Measurements from ENCODE around the gene BPIFA2. TPM values are rescaled to one million over a fixed set of nuclear protein-coding genes. Genes with fewer than 3 reads are reported as not detected.
"Not testable (repeated sequence)": the region's sequence is repeated elsewhere in the genome, so short reads cannot be mapped to it uniquely, and the experiment has no call there.

The BPIFA2 gene, protein sequence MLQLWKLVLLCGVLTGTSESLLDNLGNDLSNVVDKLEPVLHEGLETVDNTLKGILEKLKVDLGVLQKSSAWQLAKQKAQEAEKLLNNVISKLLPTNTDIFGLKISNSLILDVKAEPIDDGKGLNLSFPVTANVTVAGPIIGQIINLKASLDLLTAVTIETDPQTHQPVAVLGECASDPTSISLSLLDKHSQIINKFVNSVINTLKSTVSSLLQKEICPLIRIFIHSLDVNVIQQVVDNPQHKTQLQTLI
- polyA plus RNA-seq (2013, experiment 1 of 2): not detected
- not detected for polyA plus RNA-seq (2013, experiment 2 of 2)

DNA sequence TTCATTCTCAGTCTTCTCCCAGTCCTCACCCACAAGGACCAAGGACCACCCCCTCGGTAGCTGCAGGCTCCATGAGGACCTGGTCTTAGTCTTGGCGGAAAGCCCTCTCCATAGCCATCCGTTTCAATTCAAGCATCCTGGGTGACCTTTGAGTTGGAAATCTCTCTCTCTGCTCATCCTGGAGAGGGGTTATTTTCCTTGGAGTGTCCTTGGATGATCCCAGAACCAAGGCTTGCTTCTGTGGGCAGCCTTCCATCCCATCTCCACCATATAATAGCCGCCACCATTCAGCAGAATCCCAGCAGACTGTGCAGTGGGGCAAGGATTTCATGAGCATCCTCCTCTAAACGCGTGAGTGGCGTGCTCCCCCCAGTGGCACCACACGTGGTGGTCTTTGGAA, at the start of gene BPIFA2:
Gene BPIFA2, plus strand, starts transcription at position 301 of the 400 bp plus-strand sequence. CDS start 987 bp downstream, outside the sequence.
- no peak within 1 kb of the TSS for H3K9ac ChIP-seq (ENCODE audit: low read depth, low read length)
- 87% methylated on average over 8 of the region's 8 CpGs for WGBS
- H3K27ac ChIP-seq (ENCODE audit: low read depth, low read length): no peak within 1 kb of the TSS
- H3K9me3 ChIP-seq (ENCODE audit: insufficient read depth, low read depth, low read length): peaks cover 13% of the 10 kb centered on the region
- no peaks in the 10 kb centered on the region for H3K4me1 ChIP-seq (ENCODE audit: insufficient read depth, low read length)
- H3K4me3 ChIP-seq (ENCODE audit: low read length): no peak within 1 kb of the TSS
- H3K36me3 ChIP-seq (ENCODE audit: insufficient read depth, low read length): no peaks in the 10 kb centered on the region
- no peaks in the 10 kb centered on the region for H3K27me3 ChIP-seq (ENCODE audit: insufficient read depth, low read length)

DNA sequence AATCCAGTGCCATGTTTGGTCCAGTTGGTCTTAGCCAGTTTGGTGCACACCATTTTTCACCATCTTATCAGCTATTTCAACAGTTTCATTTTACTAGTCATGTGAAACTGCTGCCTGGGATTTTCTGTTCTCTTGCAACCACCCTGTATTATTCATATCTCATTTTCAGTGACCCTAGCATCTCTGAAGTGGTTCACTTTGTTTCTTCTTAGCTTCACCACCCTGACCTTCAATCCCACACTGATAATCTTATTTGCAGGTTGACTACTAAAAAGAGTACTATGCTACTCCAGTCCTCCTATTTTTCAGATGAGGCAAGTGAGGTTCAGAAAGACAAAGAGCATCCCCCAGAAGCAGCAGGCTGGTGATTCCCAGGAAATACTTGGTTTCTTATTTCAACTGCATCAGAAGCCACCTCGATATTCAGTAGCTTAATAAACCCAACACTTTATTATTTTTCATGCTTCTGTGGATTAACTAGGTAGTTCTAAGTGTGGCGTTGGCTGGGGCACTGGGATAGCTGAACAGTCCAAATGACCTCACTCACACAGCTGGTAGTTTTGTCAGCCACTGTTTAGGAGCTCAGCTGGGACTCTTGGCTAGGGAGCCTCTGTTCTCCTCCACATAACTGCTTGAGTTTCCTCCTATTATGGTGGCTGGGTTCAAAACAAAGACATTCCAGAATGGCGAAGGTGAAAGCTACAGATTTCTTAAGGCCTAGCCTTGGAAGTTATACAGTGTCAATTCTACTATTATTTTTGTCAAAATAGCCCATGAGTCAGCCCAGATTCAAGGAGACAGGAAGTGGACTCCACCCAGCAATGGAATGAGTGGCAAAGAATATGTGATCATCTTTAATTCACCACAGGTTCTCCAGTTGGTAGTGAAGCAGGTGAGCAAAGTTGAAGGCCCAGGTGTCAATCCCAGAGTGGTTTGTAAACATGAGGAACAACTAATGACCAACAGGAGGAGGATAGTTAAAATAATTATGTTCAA, 47.9 kb upstream of the BPIFA2 start:
- H3K4me3 ChIP-seq (ENCODE audit: low read length): no peak overlapping the region
- H3K9me3 ChIP-seq (ENCODE audit: insufficient read depth, low read depth, low read length): no peaks in the 10 kb centered on the region; the same call in 1 of the 2 replicates
- WGBS: 88% methylated on average over 3 of the region's 3 CpGs
- H3K27ac ChIP-seq (ENCODE audit: low read depth, low read length): no peak overlapping the region
- no peaks in the 10 kb centered on the region for H3K27me3 ChIP-seq (ENCODE audit: insufficient read depth, low read length)
- no peak overlapping the region for H3K9ac ChIP-seq (ENCODE audit: low read depth, low read length)
- no peaks in the 10 kb centered on the region for H3K4me1 ChIP-seq (ENCODE audit: insufficient read depth, low read length)
- H3K36me3 ChIP-seq (ENCODE audit: insufficient read depth, low read length): no peaks in the 10 kb centered on the region

DNA sequence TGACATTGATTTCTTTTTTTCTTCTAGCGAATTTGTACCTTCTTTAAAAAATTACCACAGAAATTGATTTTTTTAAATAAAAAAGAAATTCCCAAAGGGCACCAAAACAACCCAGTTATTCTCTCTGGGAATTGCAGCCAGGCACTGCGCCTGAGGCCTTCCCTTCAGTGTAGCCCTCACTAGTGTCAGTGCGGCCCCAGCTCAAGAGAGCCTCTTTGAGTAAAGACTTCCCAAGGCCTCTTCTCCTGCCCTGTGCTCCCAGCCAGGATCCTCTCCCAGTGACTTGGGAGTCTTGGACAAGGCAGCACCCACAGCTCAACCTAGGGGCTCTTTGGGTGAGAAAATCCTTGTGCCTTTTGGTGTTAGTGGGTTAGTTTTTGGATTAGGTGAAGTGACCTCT, 47.0 kb upstream of the BPIFA2 start:
- Histone ChIP-seq H3K4me3 (ENCODE audit: low read length) (no peak overlapping the region), H3K9me3 (ENCODE audit: insufficient read depth, low read depth, low read length) (no peaks in the 10 kb centered on the region; the same call in 1 of the 2 replicates), H3K36me3 (ENCODE audit: insufficient read depth, low read length) (no peaks in the 10 kb centered on the region), H3K27ac (ENCODE audit: low read depth, low read length) (no peak overlapping the region), H3K27me3 (ENCODE audit: insufficient read depth, low read length) (no peaks in the 10 kb centered on the region), H3K9ac (ENCODE audit: low read depth, low read length) (no peak overlapping the region), H3K4me1 (ENCODE audit: insufficient read depth, low read length) (no peaks in the 10 kb centered on the region)
- 96% methylated on average over 2 of the region's 3 CpGs for WGBS

DNA sequence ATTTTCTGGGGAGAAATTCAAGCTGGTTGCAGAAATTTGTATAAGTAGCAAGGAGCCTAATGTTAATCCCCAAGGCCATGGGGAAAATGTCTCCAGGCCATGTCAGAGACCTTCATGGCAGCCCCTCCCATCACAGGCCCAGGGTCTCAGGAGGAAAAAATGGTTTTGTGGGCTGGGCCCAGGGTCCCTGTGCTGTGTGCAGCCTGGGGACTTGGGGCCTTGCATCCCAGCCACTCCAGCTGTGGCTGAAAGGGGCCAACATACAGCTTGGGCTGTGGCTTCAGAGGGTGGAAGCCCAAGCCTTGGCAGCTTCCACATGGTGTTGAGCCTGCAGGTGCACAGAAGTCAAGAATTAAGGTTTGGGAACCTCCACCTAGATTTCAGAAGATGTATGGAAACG, 45.7 kb upstream of the BPIFA2 start:
- not testable (repeated sequence) for H3K36me3 ChIP-seq (ENCODE audit: insufficient read depth, low read length); H3K27me3 ChIP-seq (ENCODE audit: insufficient read depth, low read length); H3K9me3 ChIP-seq (ENCODE audit: insufficient read depth, low read depth, low read length); H3K4me3 ChIP-seq (ENCODE audit: low read length); H3K27ac ChIP-seq (ENCODE audit: low read depth, low read length); H3K9ac ChIP-seq (ENCODE audit: low read depth, low read length); H3K4me1 ChIP-seq (ENCODE audit: insufficient read depth, low read length)
- 64% methylated on average over 1 of the region's 1 CpG for WGBS

DNA sequence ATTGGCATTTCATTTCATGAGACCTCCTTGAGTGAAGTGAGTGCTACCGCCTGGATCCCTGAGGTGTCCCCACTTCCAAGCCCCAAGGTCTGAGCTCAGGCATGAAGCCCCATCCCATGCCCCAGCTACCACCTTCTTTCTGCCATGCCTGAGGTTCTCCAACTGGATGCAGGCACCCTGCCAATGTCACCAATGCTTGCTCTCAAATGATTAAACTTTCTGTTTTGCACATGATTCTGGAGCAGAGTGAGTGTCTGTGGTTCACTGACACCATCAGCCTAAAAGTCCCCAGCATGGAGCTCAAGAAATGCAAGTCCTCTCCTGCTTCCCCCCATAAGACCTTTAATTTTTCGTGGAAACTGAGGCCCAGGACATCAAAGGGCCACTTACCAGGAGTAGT, 43.7 kb upstream of the BPIFA2 start:
- Histone ChIP-seq H3K9ac (ENCODE audit: low read depth, low read length) (no peak overlapping the region), H3K4me1 (ENCODE audit: insufficient read depth, low read length) (no peaks in the 10 kb centered on the region), H3K9me3 (ENCODE audit: insufficient read depth, low read depth, low read length) (no peaks in the 10 kb centered on the region; the same call in 1 of the 2 replicates), H3K4me3 (ENCODE audit: low read length) (no peak overlapping the region), H3K36me3 (ENCODE audit: insufficient read depth, low read length) (no peaks in the 10 kb centered on the region), H3K27me3 (ENCODE audit: insufficient read depth, low read length) (no peaks in the 10 kb centered on the region), H3K27ac (ENCODE audit: low read depth, low read length) (no peak overlapping the region)
- 68% methylated on average over 2 of the region's 2 CpGs for WGBS

DNA sequence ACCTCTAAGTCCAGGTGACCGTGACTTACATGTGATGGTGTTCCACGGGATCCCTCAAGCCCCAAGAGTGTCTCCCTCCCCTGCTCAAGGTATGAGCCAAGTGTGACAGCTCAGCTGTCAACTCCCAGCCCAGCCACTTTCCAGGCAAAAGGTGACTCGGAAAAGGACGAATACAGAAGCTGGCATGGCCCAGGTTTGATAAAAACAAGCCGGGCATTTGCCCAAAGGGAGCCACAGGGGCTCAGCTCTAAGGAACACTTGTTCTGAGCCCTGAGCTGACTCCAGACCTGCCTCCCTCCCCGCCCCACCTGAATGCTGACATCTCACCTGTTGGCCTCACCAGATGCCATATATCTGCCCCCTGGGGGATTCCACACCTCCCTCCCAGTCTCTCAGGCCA, 43.0 kb upstream of the BPIFA2 start:
- Histone ChIP-seq H3K4me1 (ENCODE audit: insufficient read depth, low read length) (no peaks in the 10 kb centered on the region), H3K36me3 (ENCODE audit: insufficient read depth, low read length) (no peaks in the 10 kb centered on the region), H3K9ac (ENCODE audit: low read depth, low read length) (no peak overlapping the region), H3K27me3 (ENCODE audit: insufficient read depth, low read length) (no peaks in the 10 kb centered on the region), H3K9me3 (ENCODE audit: insufficient read depth, low read depth, low read length) (no peaks in the 10 kb centered on the region; the same call in 1 of the 2 replicates), H3K4me3 (ENCODE audit: low read length) (no peak overlapping the region), H3K27ac (ENCODE audit: low read depth, low read length) (no peak overlapping the region)
- 89% methylated on average over 6 of the region's 6 CpGs for WGBS

DNA sequence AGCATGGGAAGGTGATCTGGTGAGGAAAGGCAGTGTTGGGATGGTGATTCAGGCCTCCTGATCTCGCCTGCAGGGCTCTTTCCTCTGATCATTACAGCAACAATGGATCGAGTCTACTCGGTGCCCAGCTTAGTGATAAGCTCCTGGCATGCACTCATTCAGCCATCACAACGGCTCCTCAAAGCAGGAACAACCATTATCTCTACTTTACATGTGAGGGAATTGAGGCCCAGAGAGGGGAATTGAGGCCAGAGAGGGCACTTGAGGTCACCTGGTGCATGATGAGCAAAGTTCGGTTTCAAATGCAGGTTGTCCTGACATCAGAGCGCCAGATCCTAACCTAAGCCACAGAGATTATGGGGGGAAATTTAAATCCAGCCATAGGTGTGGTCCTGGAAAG, 42.0 kb upstream of the BPIFA2 start:
- no peaks in the 10 kb centered on the region for H3K27me3 ChIP-seq (ENCODE audit: insufficient read depth, low read length)
- WGBS: 82% methylated on average over 6 of the region's 6 CpGs
- no peaks in the 10 kb centered on the region for H3K9me3 ChIP-seq (ENCODE audit: insufficient read depth, low read depth, low read length)
- H3K9ac ChIP-seq (ENCODE audit: low read depth, low read length): no peak overlapping the region
- H3K4me3 ChIP-seq (ENCODE audit: low read length): no peak overlapping the region
- no peaks in the 10 kb centered on the region for H3K4me1 ChIP-seq (ENCODE audit: insufficient read depth, low read length)
- H3K36me3 ChIP-seq (ENCODE audit: insufficient read depth, low read length): no peaks in the 10 kb centered on the region
- H3K27ac ChIP-seq (ENCODE audit: low read depth, low read length): no peak overlapping the region

DNA sequence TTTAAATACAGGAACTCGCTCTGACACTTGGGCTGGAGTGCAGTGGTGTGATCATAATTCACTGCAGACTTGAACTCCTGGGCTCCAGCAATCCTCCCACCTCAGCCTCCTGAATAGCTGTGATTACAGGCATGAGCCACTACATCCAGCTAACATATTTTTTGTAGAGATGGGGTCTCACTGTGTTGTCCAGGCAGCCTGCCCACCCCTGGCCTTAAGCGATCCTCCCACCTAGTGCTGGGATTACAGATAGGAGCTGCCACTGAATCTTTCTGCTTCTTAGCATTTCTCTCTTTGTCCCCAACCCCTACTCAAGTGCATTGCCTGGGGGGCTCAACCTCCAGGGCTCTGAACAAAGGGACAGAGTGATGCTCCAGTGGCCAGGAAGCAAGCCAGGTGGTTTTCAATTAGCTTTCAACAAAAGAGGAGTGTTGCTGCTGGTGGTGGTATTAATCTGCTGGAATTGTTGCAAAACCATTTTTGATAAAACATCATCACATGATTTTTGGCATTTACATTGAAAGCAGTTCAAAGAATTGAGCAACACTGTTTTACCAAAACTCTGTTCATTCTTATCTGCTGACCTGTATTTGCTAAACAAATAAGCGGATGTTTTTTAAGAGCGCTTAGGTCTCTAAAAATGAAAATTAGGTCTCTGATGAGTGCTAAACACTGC, 40.4 kb upstream of the BPIFA2 start:
- Histone ChIP-seq H3K9ac (ENCODE audit: low read depth, low read length) (no peak overlapping the region), H3K4me1 (ENCODE audit: insufficient read depth, low read length) (0 out of 2 replicates have a peak, but pooled peaks cover 3% of the 10 kb centered on the region), H3K27me3 (ENCODE audit: insufficient read depth, low read length) (no peaks in the 10 kb centered on the region), H3K27ac (ENCODE audit: low read depth, low read length) (no peak overlapping the region), H3K36me3 (ENCODE audit: insufficient read depth, low read length) (no peaks in the 10 kb centered on the region), H3K4me3 (ENCODE audit: low read length) (no peak overlapping the region), H3K9me3 (ENCODE audit: insufficient read depth, low read depth, low read length) (no peaks in the 10 kb centered on the region)
- 82% methylated on average over 4 of the region's 4 CpGs for WGBS

DNA sequence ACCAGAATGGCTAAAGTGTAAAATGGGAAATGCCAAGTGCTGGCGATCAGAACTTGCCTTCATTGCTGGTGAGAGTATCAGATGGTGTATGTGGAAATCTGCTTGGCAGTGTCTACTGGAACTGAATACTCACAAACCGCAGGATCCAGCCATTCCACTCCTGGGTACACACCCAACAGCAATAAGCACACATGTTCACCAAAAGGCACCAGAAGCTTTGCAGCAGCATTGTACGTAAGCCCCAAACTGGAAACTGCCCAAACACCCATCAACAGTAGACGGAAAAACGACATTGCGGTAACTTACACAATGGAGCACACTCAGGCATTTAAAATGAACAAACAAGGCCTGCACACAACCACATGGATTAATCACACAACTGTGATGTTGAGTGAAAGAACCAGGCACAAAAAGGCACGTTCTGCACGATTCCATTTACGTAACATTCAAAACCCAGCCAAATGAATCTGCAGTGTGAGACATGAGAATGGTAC, 37.3 kb upstream of the BPIFA2 start:
- no peak overlapping the region for H3K4me3 ChIP-seq (ENCODE audit: low read length)
- H3K9me3 ChIP-seq (ENCODE audit: insufficient read depth, low read depth, low read length): no peaks in the 10 kb centered on the region
- H3K36me3 ChIP-seq (ENCODE audit: insufficient read depth, low read length): no peaks in the 10 kb centered on the region
- no peak overlapping the region for H3K27ac ChIP-seq (ENCODE audit: low read depth, low read length)
- 0 out of 2 replicates have a peak, but pooled peaks cover 7% of the 10 kb centered on the region for H3K4me1 ChIP-seq (ENCODE audit: insufficient read depth, low read length)
- H3K9ac ChIP-seq (ENCODE audit: low read depth, low read length): no peak overlapping the region
- WGBS: 91% methylated on average over 9 of the region's 9 CpGs
- H3K27me3 ChIP-seq (ENCODE audit: insufficient read depth, low read length): no peaks in the 10 kb centered on the region

DNA sequence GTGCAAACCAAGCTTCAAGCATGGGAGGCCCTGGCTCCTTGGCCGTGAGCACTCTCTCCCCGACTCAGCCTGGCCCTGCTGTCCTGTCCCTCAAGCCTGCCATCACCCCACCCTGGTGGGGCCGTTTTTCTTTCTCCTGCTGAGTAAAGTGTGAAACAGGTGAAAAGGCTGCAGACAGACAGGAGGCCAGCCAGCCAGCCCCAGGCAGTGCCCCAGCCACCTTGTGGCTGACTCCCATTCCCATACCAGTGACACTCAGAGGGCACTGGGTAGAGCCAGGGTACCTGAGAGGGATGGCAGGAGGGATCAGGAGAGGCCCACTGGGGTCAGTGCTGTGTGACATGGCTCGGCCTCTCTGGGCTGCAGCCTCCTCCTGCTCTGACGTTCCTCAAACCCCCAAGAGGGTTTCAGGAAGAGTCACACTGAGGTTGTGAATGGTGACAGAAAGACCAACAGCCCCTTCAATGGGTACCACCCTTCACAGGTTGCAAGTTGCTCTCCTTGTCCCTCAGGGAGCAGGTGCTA, 35.9 kb upstream of the BPIFA2 start:
- Histone ChIP-seq H3K27ac (ENCODE audit: low read depth, low read length) (no peak overlapping the region), H3K9ac (ENCODE audit: low read depth, low read length) (no peak overlapping the region), H3K27me3 (ENCODE audit: insufficient read depth, low read length) (no peaks in the 10 kb centered on the region), H3K4me3 (ENCODE audit: low read length) (no peak overlapping the region), H3K36me3 (ENCODE audit: insufficient read depth, low read length) (no peaks in the 10 kb centered on the region), H3K9me3 (ENCODE audit: insufficient read depth, low read depth, low read length) (no peaks in the 10 kb centered on the region; the same call in 1 of the 2 replicates), H3K4me1 (ENCODE audit: insufficient read depth, low read length) (0 out of 2 replicates have a peak, but pooled peaks cover 7% of the 10 kb centered on the region)
- 79% methylated on average over 5 of the region's 5 CpGs for WGBS
